HEK293 (cell line): ENCODE results near the gene HJURP.

Experiments
- CTCF ChIA-PET: fragments of 350-600 bp; formaldehyde crosslinking; extraction: SDS; loops from one replicate; lab custom pipeline; 2021; ENCODE audit warnings: antibody characterized with exemption; lab: Yijun Ruan, JAX
- POLR2A ChIA-PET: fragments of 300-600 bp; formaldehyde crosslinking; extraction: SDS; loops from one replicate; lab custom pipeline; 2020; ENCODE audit warnings: antibody characterized with exemption, inconsistent platforms; lab: Yijun Ruan, JAX
- H3K27ac ChIP-seq: fragments of 200-500 bp; sonication (Bioruptor generic); 2 replicates; pipeline ENCODE4 v1.5.1; 2014; ENCODE audit warnings: low read depth, low read length, control low read depth, inconsistent platforms; ENCODE audit errors: extremely low read depth
- H3K36me3 ChIP-seq, 2 experiments: fragments of 200-500 bp in 1 of 2; sonication (Bioruptor generic) in 1 of 2; 1 replicate in 1 of 2; 2 replicates in 1 of 2; pipeline ENCODE4 v1.5.1; 2014 to 2017; ENCODE audit warnings: inconsistent platforms in 2 of 2, low read length in 2 of 2; ENCODE audit not compliant: control insufficient read depth in 2 of 2, insufficient read depth in 1 of 2
- H3K4me1 ChIP-seq: fragments of 200-500 bp; sonication (Bioruptor generic); 2 replicates; pipeline ENCODE4 v1.5.1; 2014; ENCODE audit warnings: mild to moderate bottlenecking, low read length, inconsistent platforms; ENCODE audit not compliant: control insufficient read depth, insufficient read depth
- H3K4me3 ChIP-seq: 2 replicates; pipeline ENCODE4 v1.5.1; 2011; ENCODE audit warnings: low read depth, mild to moderate bottlenecking, control low read depth, low read length, moderate library complexity
- H3K9me3 ChIP-seq: fragments of 200-500 bp; sonication (Bioruptor generic); 2 replicates; pipeline ENCODE4 v1.5.1; 2014; ENCODE audit warnings: low read depth, low read length, inconsistent platforms; ENCODE audit not compliant: control insufficient read depth, insufficient read depth
- GFI1B ChIP-seq: fragments of 450-650 bp; formaldehyde crosslinking; IDR thresholded peaks from 2 replicates; pipeline ENCODE4 v1.5.1; 2016; ENCODE audit warnings: missing biosample characterization, missing genetic modification characterization
- HOXD13 ChIP-seq: sonication (generic); formaldehyde crosslinking; IDR thresholded peaks from 2 replicates; pipeline ENCODE4 v1.8.0; 2022; ENCODE audit warnings: missing genetic modification reagents, borderline replicate concordance
- INSM2 ChIP-seq: fragments of 450-650 bp; formaldehyde crosslinking; IDR thresholded peaks from 2 replicates; pipeline ENCODE4 v1.5.1; 2016; ENCODE audit warnings: missing biosample characterization, missing genetic modification characterization
- KLF1 ChIP-seq: fragments of 450-650 bp; formaldehyde crosslinking; IDR thresholded peaks from 2 replicates; pipeline ENCODE4 v1.5.1; 2016; ENCODE audit warnings: missing biosample characterization, missing genetic modification characterization
- PBX3 ChIP-seq: sonication (generic); formaldehyde crosslinking; IDR thresholded peaks from 2 replicates; pipeline ENCODE4 v1.8.1; 2022; ENCODE audit warnings: mild to moderate bottlenecking, moderate library complexity, missing genetic modification reagents
- PRDM10 ChIP-seq: fragments of 450-650 bp; formaldehyde crosslinking; IDR thresholded peaks from 2 replicates; pipeline ENCODE4 v1.5.1; 2016; ENCODE audit warnings: missing biosample characterization, missing genetic modification characterization
- SP3 ChIP-seq: fragments of 450-650 bp; formaldehyde crosslinking; IDR thresholded peaks from 2 replicates; pipeline ENCODE4 v1.5.1; 2016; ENCODE audit warnings: missing biosample characterization, missing genetic modification characterization
- TCF7L2 ChIP-seq: IDR thresholded peaks from 2 replicates; pipeline ENCODE4 v1.6.1; 2011; ENCODE audit warnings: low read depth, mild to moderate bottlenecking, inconsistent platforms, low read length, moderate library complexity, borderline replicate concordance
- ZNF19 ChIP-seq: fragments of 450-650 bp; formaldehyde crosslinking; IDR thresholded peaks from 2 replicates; pipeline ENCODE4; 2016; ENCODE audit warnings: missing biosample characterization, missing genetic modification characterization, low read depth
- ZNF26 ChIP-seq: fragments of 450-650 bp; formaldehyde crosslinking; IDR thresholded peaks from 2 replicates; pipeline ENCODE4 v1.5.1; 2016; ENCODE audit warnings: missing biosample characterization, missing genetic modification characterization
- ZNF280C ChIP-seq: fragments of 450-650 bp; formaldehyde crosslinking; IDR thresholded peaks from 2 replicates; pipeline ENCODE4 v1.5.1; 2016; ENCODE audit warnings: missing biosample characterization, missing genetic modification characterization
- ZNF394 ChIP-seq: fragments of 450-650 bp; formaldehyde crosslinking; IDR thresholded peaks from 2 replicates; pipeline ENCODE4 v1.5.1; 2016; ENCODE audit warnings: missing biosample characterization, missing genetic modification characterization, mild to moderate bottlenecking, moderate library complexity, borderline replicate concordance
- ZNF48 ChIP-seq: fragments of 450-650 bp; formaldehyde crosslinking; IDR thresholded peaks from 2 replicates; pipeline ENCODE4 v1.5.1; 2016; ENCODE audit warnings: missing biosample characterization, missing genetic modification characterization
- ZNF555 ChIP-seq: fragments of 450-650 bp; formaldehyde crosslinking; conservative IDR thresholded peaks from 2 replicates; pipeline ENCODE4 v1.5.1; 2017; ENCODE audit warnings: missing biosample characterization, mild to moderate bottlenecking, missing genetic modification characterization, inconsistent platforms
- ZNF600 ChIP-seq: fragments of 450-650 bp; formaldehyde crosslinking; IDR thresholded peaks from 2 replicates; pipeline ENCODE4 v1.5.1; 2016; ENCODE audit warnings: missing biosample characterization, missing genetic modification characterization
- ZNF610 ChIP-seq: fragments of 450-650 bp; formaldehyde crosslinking; IDR thresholded peaks from 2 replicates; pipeline ENCODE4 v1.5.1; 2016; ENCODE audit warnings: missing biosample characterization, missing genetic modification characterization, borderline replicate concordance
- ZNF747 ChIP-seq: fragments of 450-650 bp; formaldehyde crosslinking; IDR thresholded peaks from 2 replicates; pipeline ENCODE4 v1.5.1; 2016; ENCODE audit warnings: missing biosample characterization, missing genetic modification characterization

The HJURP gene

GRCh38 chr2:233822101-233822771, 32.1 kb downstream of the HJURP start (continued):
- TF ChIP-seq INSM2, result no peak
- TF ChIP-seq SP3, result no peak
- TF ChIP-seq GFI1B (tag by site-specific recombination), result no peak
- no peak for TF ChIP-seq TCF7L2
- no peak for TF ChIP-seq ZNF610 (tag by site-specific recombination)
- TF ChIP-seq ZNF600 (tag by site-specific recombination), result no peak
- no peak for TF ChIP-seq KLF1 (tag by site-specific recombination)
- TF ChIP-seq ZNF747 (tag by site-specific recombination), result no peak
- TF ChIP-seq ZNF280C (tag by site-specific recombination), result no peak
- no peak for TF ChIP-seq PBX3
- TF ChIP-seq PRDM10 (tag by site-specific recombination), result no peak
- no peak for TF ChIP-seq HOXD13 (CRISPR knock-in tag)
- no peak for TF ChIP-seq ZNF26

GRCh38 chr2:233821709-233822100, 32.6 kb downstream of the HJURP start:
- H3K9me3 ChIP-seq, result no peaks in the 10 kb centered on the region
- no peak overlapping the region for H3K4me3 ChIP-seq
- H3K27ac ChIP-seq, result no peak overlapping the region
- TF ChIP-seq ZNF48 (no peak), ZNF394 (tag by site-specific recombination) (no peak), SP3 (no peak), ZNF555 (tag by site-specific recombination) (no peak), ZNF280C (tag by site-specific recombination) (no peak), ZNF19 (no peak)
- peaks cover 3% of the 10 kb centered on the region; the same call in 1 of the 2 replicates for H3K4me1 ChIP-seq
- CTCF ChIA-PET, result no interaction called here
- no peaks in the 10 kb centered on the region for H3K36me3 ChIP-seq
- POLR2A ChIA-PET, result no interaction called here
